ENCODE results near the gene VAT1L. TPM values are rescaled to one million over a fixed set of nuclear protein-coding genes. Genes with fewer than 3 reads are reported as not detected.

VAT1L gene
- total and polyA plus RNA-seq, 2 donors (not counting 3 experiments of a cell fraction or from before 2014, with no cell fraction given), result 0.46 to 1.5 TPM

DNA sequence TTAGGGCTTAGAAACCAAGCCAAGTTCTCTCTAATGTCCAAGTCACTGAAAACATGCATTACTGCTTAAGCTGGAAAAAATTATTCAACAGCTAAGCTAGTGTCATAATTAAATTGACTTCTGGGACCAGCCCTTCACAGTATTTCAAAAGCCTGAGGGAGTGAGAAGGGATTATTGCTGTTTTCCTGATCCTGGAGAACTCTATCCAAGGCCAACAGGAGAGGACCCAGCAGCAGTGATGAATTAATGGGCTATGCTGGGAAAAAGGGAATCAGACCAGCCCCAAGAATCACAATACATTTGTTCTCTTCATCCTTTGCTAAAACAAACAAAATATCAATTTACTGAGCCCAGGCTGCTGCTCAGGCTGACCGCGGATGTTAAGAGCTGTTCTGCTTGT lies 199.4 kb downstream of the VAT1L start:
- ChIA-PET POLR2A (no interaction called here), CTCF (no interaction called here)
- H2AFZ ChIP-seq (ENCODE audit: low read depth, low read length), result no peak overlapping the region
- H3K27me3 ChIP-seq (ENCODE audit: control insufficient read depth in 2 of 2, insufficient read depth in 2 of 2, low read length in 2 of 2), result no peaks in the 10 kb centered on the region
- no peaks in the 10 kb centered on the region for H3K79me2 ChIP-seq (ENCODE audit: control insufficient read depth, insufficient read depth, low read length)
- no peaks in the 10 kb centered on the region for H4K20me1 ChIP-seq (replicated peaks; ENCODE audit: control insufficient read depth, extremely low read depth, insufficient read depth, low read length)
- no peaks in the 10 kb centered on the region for H3K9me1 ChIP-seq (replicated peaks; ENCODE audit: control insufficient read depth, extremely low read depth, insufficient read depth, low read length)
- H3K4me2 ChIP-seq (ENCODE audit: insufficient read depth, low read length), result no peak overlapping the region
- FAIRE-seq (no peak), DNase-seq (ENCODE audit: low read depth, low spot score) (no peak)
- intact Hi-C loops (cut with micrococcal nuclease), result no loop called here
- dilution Hi-C loops (cut with MboI; ENCODE audit: extremely low pct_ligation_motif_present, low sequenced_read_pairs), result no loop called here
- no peaks in the 10 kb centered on the region for H3K36me3 ChIP-seq (ENCODE audit: control insufficient read depth in 2 of 2, extremely low read depth in 1 of 2, insufficient read depth in 2 of 2, low read length in 2 of 2)
- no peaks in the 10 kb centered on the region for H3K9me3 ChIP-seq (replicated peaks; ENCODE audit: control insufficient read depth, insufficient read depth, low read length)
- no TSS peak for BruUV-seq (replicated peaks)
- H3K4me3 ChIP-seq (replicated peaks in 1 of 3; ENCODE audit: insufficient read depth in 1 of 3, low read depth in 1 of 3, low read length in 3 of 3), result no peak overlapping the region
- TF ChIP-seq, protein P1, sequence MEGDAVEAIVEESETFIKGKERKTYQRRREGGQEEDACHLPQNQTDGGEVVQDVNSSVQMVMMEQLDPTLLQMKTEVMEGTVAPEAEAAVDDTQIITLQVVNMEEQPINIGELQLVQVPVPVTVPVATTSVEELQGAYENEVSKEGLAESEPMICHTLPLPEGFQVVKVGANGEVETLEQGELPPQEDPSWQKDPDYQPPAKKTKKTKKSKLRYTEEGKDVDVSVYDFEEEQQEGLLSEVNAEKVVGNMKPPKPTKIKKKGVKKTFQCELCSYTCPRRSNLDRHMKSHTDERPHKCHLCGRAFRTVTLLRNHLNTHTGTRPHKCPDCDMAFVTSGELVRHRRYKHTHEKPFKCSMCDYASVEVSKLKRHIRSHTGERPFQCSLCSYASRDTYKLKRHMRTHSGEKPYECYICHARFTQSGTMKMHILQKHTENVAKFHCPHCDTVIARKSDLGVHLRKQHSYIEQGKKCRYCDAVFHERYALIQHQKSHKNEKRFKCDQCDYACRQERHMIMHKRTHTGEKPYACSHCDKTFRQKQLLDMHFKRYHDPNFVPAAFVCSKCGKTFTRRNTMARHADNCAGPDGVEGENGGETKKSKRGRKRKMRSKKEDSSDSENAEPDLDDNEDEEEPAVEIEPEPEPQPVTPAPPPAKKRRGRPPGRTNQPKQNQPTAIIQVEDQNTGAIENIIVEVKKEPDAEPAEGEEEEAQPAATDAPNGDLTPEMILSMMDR (IDR thresholded peaks at IDR 0.05; ENCODE audit: extremely low read depth in 1 of 2, insufficient read depth in 1 of 2, low read depth in 1 of 2, low read length in 2 of 2), result no peak
- TF ChIP-seq FOS (IDR thresholded peaks at IDR 0.05; ENCODE audit: borderline replicate concordance, insufficient read depth, low read length), result no peak
- H3K4me1 ChIP-seq (ENCODE audit: control insufficient read depth, extremely low read depth, insufficient read depth, low read length), result no peaks in the 10 kb centered on the region
- H3K9ac ChIP-seq (replicated peaks; ENCODE audit: extremely low read depth, insufficient read depth, low read length), result no peak overlapping the region
- no peak overlapping the region for H3K27ac ChIP-seq (ENCODE audit: insufficient read depth, low read depth, low read length)

DNA sequence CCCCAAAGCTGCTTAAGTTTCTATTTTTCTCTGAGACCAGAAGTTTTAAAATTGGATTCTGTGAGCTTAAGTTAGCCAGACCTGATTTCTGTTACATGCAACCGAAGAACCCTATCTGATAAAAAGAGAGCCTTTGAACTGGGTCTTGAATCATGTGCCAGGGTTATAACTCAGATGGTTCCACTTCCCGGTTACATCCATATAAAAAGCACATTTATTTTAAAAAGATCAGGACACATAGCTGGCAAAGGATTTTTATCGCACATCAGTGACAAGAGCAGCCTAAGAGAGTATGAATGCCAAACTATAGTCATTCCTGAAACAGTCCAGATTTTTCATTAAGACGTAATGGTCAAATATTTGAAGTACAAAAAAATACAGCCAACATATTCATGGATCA lies 201.5 kb downstream of the VAT1L start:
- dilution Hi-C loops (cut with MboI; ENCODE audit: extremely low pct_ligation_motif_present, low sequenced_read_pairs), result no loop called here
- Histone ChIP-seq H2AFZ (ENCODE audit: low read depth, low read length) (no peak overlapping the region), H3K4me3 (replicated peaks in 1 of 3; ENCODE audit: insufficient read depth in 1 of 3, low read depth in 1 of 3, low read length in 3 of 3) (no peak overlapping the region), H3K36me3 (ENCODE audit: control insufficient read depth in 2 of 2, extremely low read depth in 1 of 2, insufficient read depth in 2 of 2, low read length in 2 of 2) (no peaks in the 10 kb centered on the region), H3K27me3 (ENCODE audit: control insufficient read depth in 2 of 2, insufficient read depth in 2 of 2, low read length in 2 of 2) (no peaks in the 10 kb centered on the region), H3K9me1 (replicated peaks; ENCODE audit: control insufficient read depth, extremely low read depth, insufficient read depth, low read length) (no peaks in the 10 kb centered on the region), H3K4me1 (ENCODE audit: control insufficient read depth, extremely low read depth, insufficient read depth, low read length) (no peaks in the 10 kb centered on the region), H3K4me2 (ENCODE audit: insufficient read depth, low read length) (no peak overlapping the region), H3K9me3 (replicated peaks; ENCODE audit: control insufficient read depth, insufficient read depth, low read length) (no peaks in the 10 kb centered on the region), H3K9ac (replicated peaks; ENCODE audit: extremely low read depth, insufficient read depth, low read length) (no peak overlapping the region), H3K27ac (ENCODE audit: insufficient read depth, low read depth, low read length) (no peak overlapping the region), H3K79me2 (ENCODE audit: control insufficient read depth, insufficient read depth, low read length) (no peaks in the 10 kb centered on the region), H4K20me1 (replicated peaks; ENCODE audit: control insufficient read depth, extremely low read depth, insufficient read depth, low read length) (no peaks in the 10 kb centered on the region)
- TF ChIP-seq, protein P2, sequence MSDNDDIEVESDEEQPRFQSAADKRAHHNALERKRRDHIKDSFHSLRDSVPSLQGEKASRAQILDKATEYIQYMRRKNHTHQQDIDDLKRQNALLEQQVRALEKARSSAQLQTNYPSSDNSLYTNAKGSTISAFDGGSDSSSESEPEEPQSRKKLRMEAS (IDR thresholded peaks at IDR 0.05; ENCODE audit: insufficient read depth, insufficient read length), result no peak
- TF ChIP-seq GATA2 (IDR thresholded peaks at IDR 0.05; ENCODE audit: insufficient read depth, insufficient read length, low read depth, low read length), result no peak
- no peak for TF ChIP-seq POLR2AphosphoS5 (IDR thresholded peaks at IDR 0.05; ENCODE audit: insufficient read depth, low read depth, low read length)
- TF ChIP-seq FOS (IDR thresholded peaks at IDR 0.05; ENCODE audit: borderline replicate concordance, insufficient read depth, low read length), result no peak
- TF ChIP-seq, protein P1 (IDR thresholded peaks at IDR 0.05; ENCODE audit: extremely low read depth in 1 of 2, insufficient read depth in 1 of 2, low read depth in 1 of 2, low read length in 2 of 2), result no peak
- no peak for TF ChIP-seq MYC (IDR thresholded peaks at IDR 0.05; ENCODE audit: low read depth, low read length)
- no peak for TF ChIP-seq POLR2A (IDR thresholded peaks at IDR 0.05; ENCODE audit: low read depth, low read length)
- no peak for TF ChIP-seq JUN (IDR thresholded peaks at IDR 0.05; ENCODE audit: borderline replicate concordance, insufficient read depth, insufficient read length, low read depth)
- TF ChIP-seq EZH2 (IDR thresholded peaks at IDR 0.05; ENCODE audit: borderline replicate concordance, low read depth, low read length, severe bottlenecking), result no peak
- ChIA-PET CTCF (interaction anchor here (1.8 kb wide), 1 partner anchor 13 kb away, joined by 4 read pairs; no protein-coding TSS in a partner anchor), POLR2A (no interaction called here)
- no TSS peak for BruUV-seq (replicated peaks)
- no peak for FAIRE-seq
- DNase-seq (ENCODE audit: low read depth, low spot score), result no peak
- intact Hi-C loops (cut with micrococcal nuclease), result no loop called here
